HepG2 (cell line): ENCODE data around the gene NUDT21. TPM values are rescaled to one million over a fixed set of nuclear protein-coding genes. Genes with fewer than 3 reads are reported as not detected.

Experiments used
- ATAC-seq: fragments of 200-7000 bp; cut with Tn5 transposase; 3 replicates; pipeline ENCODE4 v1.9.1; 2020; ENCODE audit warnings: mild to moderate bottlenecking, moderate library complexity
- Bru-seq: library from RNA; stranded (reverse); fragments of 400-500 nt; gene quantifications from one replicate; lab custom pipeline; 2021; lab: Mats Ljungman, UMichigan
- BruChase-seq, 2 experiments: library from RNA; stranded (reverse); fragments of 400-500 nt; gene quantifications; one replicate each; lab custom pipeline; 2021; lab: Mats Ljungman, UMichigan
- BruUV-seq: library from RNA; stranded (reverse); fragments of 400-500 nt; replicated peaks from 2 replicates; lab custom pipeline; 2021; lab: Mats Ljungman, UMichigan
- CTCF ChIA-PET: fragments of 300-600 bp; formaldehyde crosslinking; extraction: SDS; loops from one replicate; lab custom pipeline; 2021; ENCODE audit warnings: low total read pairs, inconsistent platforms, low intra/inter-chr PET ratio; lab: Yijun Ruan, JAX
- POLR2A ChIA-PET: fragments of 350-600 bp; sonication (Branson Sonifier 250); formaldehyde crosslinking; loops from one replicate; lab custom pipeline; 2020; ENCODE audit warnings: antibody characterized with exemption, inconsistent platforms; lab: Yijun Ruan, JAX
- DNase-seq: peaks from one replicate; pipeline ENCODE4 v3.0.0-alpha.2; 2015; ENCODE audit warnings: low spot score
- FAIRE-seq: peaks from 3 replicates; lab custom pipeline; 2011; peaks lifted over from hg19 to GRCh38; lab: Jason Lieb, UNC
- H2AFZ ChIP-seq: one replicate; pipeline ENCODE4 v1.6.1; 2011; ENCODE audit warnings: low read length, inconsistent platforms
- H3K27ac ChIP-seq: fragments of 300-600 bp; 3 replicates; pipeline ENCODE4 v1.8.0; 2011; ENCODE audit warnings: mixed run types, mild to moderate bottlenecking, mixed read lengths, low read length, inconsistent platforms; ENCODE audit not compliant: insufficient read depth; ENCODE audit errors: extremely low read length
- H3K27me3 ChIP-seq, 2 experiments: fragments of 200-600 bp in 1 of 2; 2 replicates in 1 of 2; 3 replicates in 1 of 2; pipeline versions ENCODE4 v1.6.0 to v1.8.0; 2011; ENCODE audit warnings: low read length in 2 of 2, mild to moderate bottlenecking in 2 of 2, moderate library complexity in 2 of 2, inconsistent platforms in 1 of 2; ENCODE audit not compliant: insufficient read depth in 2 of 2, control insufficient read depth in 1 of 2
- H3K36me3 ChIP-seq, 2 experiments: fragments of 200-600 bp in 1 of 2; replicated peaks in 1 of 2; 2 replicates in 1 of 2; 3 replicates in 1 of 2; pipeline versions ENCODE4 v1.5.1 to v1.8.0; 2011; ENCODE audit warnings: low read length in 2 of 2, inconsistent platforms in 1 of 2; ENCODE audit not compliant: insufficient read depth in 2 of 2, control insufficient read depth in 1 of 2
- H3K4me1 ChIP-seq: 2 replicates; pipeline ENCODE4 v1.5.1; 2012; ENCODE audit warnings: low read length, inconsistent platforms; ENCODE audit not compliant: insufficient read depth
- H3K4me2 ChIP-seq: 2 replicates; pipeline ENCODE4 v1.6.0; 2011; ENCODE audit warnings: low read depth, low read length, inconsistent platforms
- H3K4me3 ChIP-seq, 3 experiments: fragments of 200-600 bp in 1 of 3; sonication (generic), shearing (Covaris generic) in 1 of 3; replicated peaks in 1 of 3; 2 replicates each; pipeline ENCODE4 v1.5.1; 2011 to 2016; ENCODE audit warnings: low read length in 3 of 3, inconsistent platforms in 2 of 3, low read depth in 2 of 3, mild to moderate bottlenecking in 2 of 3, control low read depth in 1 of 3, mixed read lengths in 1 of 3; ENCODE audit not compliant: insufficient read depth in 1 of 3
- H3K79me2 ChIP-seq: one replicate; pipeline ENCODE4 v1.6.1; 2011; ENCODE audit warnings: low read length, inconsistent platforms; ENCODE audit not compliant: insufficient read depth
- H3K9ac ChIP-seq: 2 replicates; pipeline ENCODE4 v1.6.0; 2011; ENCODE audit warnings: mild to moderate bottlenecking, low read depth, low read length, inconsistent platforms; ENCODE audit not compliant: insufficient read depth
- H3K9me3 ChIP-seq: 2 replicates; pipeline ENCODE4 v1.5.1; 2012; ENCODE audit warnings: mild to moderate bottlenecking, low read length
- H4K20me1 ChIP-seq: 2 replicates; pipeline ENCODE4 v1.6.0; 2011; ENCODE audit warnings: inconsistent platforms, mild to moderate bottlenecking, low read length, moderate library complexity; ENCODE audit not compliant: insufficient read depth
- ARNTL ChIP-seq: sonication (generic); formaldehyde crosslinking; IDR thresholded peaks from 2 replicates; pipeline ENCODE4 v1.4.0; 2020; ENCODE audit warnings: mild to moderate bottlenecking, missing genetic modification reagents
- CCDC6 ChIP-seq: sonication (generic); formaldehyde crosslinking; IDR thresholded peaks from 2 replicates; pipeline ENCODE4 v1.8.1; 2022; ENCODE audit warnings: mild to moderate bottlenecking, missing genetic modification reagents, moderate library complexity
- CREM ChIP-seq, 2 experiments: sonication (generic) in 1 of 2; formaldehyde crosslinking in 1 of 2; IDR thresholded peaks; 2 replicates each; pipeline versions ENCODE4 v1.4.0 to v1.6.1; 2016 to 2020; ENCODE audit warnings: antibody characterized with exemption in 1 of 2, mild to moderate bottlenecking in 1 of 2, missing genetic modification reagents in 1 of 2
- KLF16 ChIP-seq, 2 experiments: sonication (generic) in 1 of 2; formaldehyde crosslinking in 1 of 2; IDR thresholded peaks; 2 replicates each; pipeline versions ENCODE4 v1.6.1 to v1.8.0; 2016 to 2023; ENCODE audit warnings: missing genetic modification reagents in 2 of 2, missing compliant biosample characterization in 1 of 2
- MED1 ChIP-seq: sonication (generic); formaldehyde crosslinking; IDR thresholded peaks from 2 replicates; pipeline ENCODE4 v1.4.0; 2020; ENCODE audit warnings: missing genetic modification reagents
- MXI1 ChIP-seq: IDR thresholded peaks from 3 replicates; pipeline ENCODE4 v1.6.1; 2012; ENCODE audit warnings: low read depth, low read length, inconsistent platforms, borderline replicate concordance
- RFXAP ChIP-seq: sonication (generic); formaldehyde crosslinking; IDR thresholded peaks from 2 replicates; pipeline ENCODE4 v1.4.0; 2020; ENCODE audit warnings: missing genetic modification reagents, borderline replicate concordance
- ZNF101 ChIP-seq: sonication (generic); formaldehyde crosslinking; IDR thresholded peaks from 2 replicates; pipeline ENCODE4 v1.4.0; 2020; ENCODE audit warnings: mild to moderate bottlenecking, low read depth, missing genetic modification reagents, borderline replicate concordance
- ZSCAN9 ChIP-seq: IDR thresholded peaks from 2 replicates; pipeline ENCODE4 v1.6.1; 2016; ENCODE audit warnings: borderline replicate concordance
- WGBS: methylation state at CpG from one replicate; pipeline ENCODE4 v1.1.6; 2017; ENCODE audit warnings: low lambda C conversion rate; 5-methylcytosine and 5-hydroxymethylcytosine counted together
- in situ Hi-C: cut with HindIII; loops from 2 replicates; pipeline ENCODE4 v1.10.0; 2017; ENCODE audit warnings: low pct_unique_long_range_greater_than_20kb; ENCODE audit not compliant: extremely low pct_ligation_motif_present
- intact Hi-C: fragments of 100-400 bp; cut with micrococcal nuclease; formaldehyde crosslinking; loops from one replicate; pipeline ENCODE4 v1.10.0; 2022; ENCODE audit not compliant: unreplicated experiment
- long read RNA-seq, 2 experiments: library from RNA in 1 of 2; library from polyadenylated mRNA in 1 of 2; stranded (forward) in 1 of 2; unstranded in 1 of 2; transcript quantifications; one replicate each; pipeline ENCODE4 v2.0.0, GENCODE V29; 2019 to 2022
- polyA minus RNA-seq, 3 experiments: library from RNA; depleted of rRNA, polyadenylated mRNA; stranded (reverse); fragments of >200 nt; gene quantifications; 2 replicates each; pipeline ENCODE4 v1.2.3, GENCODE V29; 2011; ENCODE audit warnings: low replicate concordance in 1 of 3
- polyA plus RNA-seq, 8 experiments: library from polyadenylated mRNA; depleted of rRNA in 3 of 8; stranded (reverse) in 7 of 8; unstranded in 1 of 8; fragments of >200 nt; fragmentation: Illumina TruSeq in 4 of 8; extraction: Trizol in 4 of 8; gene quantifications; 2 replicates each; pipeline versions ENCODE4 v1.2.1 to v1.2.3, GENCODE V29; 2011 to 2016; ENCODE audit warnings: low read depth in 4 of 8, missing spikeins in 1 of 8, mixed read lengths in 1 of 8; ENCODE audit not compliant: insufficient read depth in 1 of 8
- total RNA-seq, 5 experiments: library from RNA; depleted of rRNA; stranded (reverse); fragments of >200 nt; fragmentation: Illumina TruSeq; extraction: Trizol; gene quantifications; 2 replicates each; pipeline ENCODE4 v1.2.3, GENCODE V29; 2016; ENCODE audit warnings: low read depth in 1 of 5
- TF ChIP-seq, protein P1 (sequence below): sonication (generic); formaldehyde crosslinking; IDR thresholded peaks from 2 replicates; pipeline ENCODE4 v1.5.1; 2020; ENCODE audit warnings: missing genetic modification reagents, mild to moderate bottlenecking, borderline replicate concordance
- TF ChIP-seq, protein P2 (sequence below): sonication (generic); formaldehyde crosslinking; IDR thresholded peaks from 2 replicates; pipeline ENCODE4 v1.9.0; 2021; ENCODE audit warnings: missing genetic modification reagents, borderline replicate concordance
- TF ChIP-seq, protein P3 (sequence below): sonication (generic); formaldehyde crosslinking; IDR thresholded peaks from 2 replicates; pipeline ENCODE4 v1.8.0; 2022; ENCODE audit warnings: missing genetic modification reagents, mild to moderate bottlenecking, inconsistent platforms, borderline replicate concordance

NUDT21 gene
- total RNA-seq (2016; rRNA removed; fragmentation: Illumina TruSeq; extraction: Trizol) = 210 and 320 TPM in 2 replicates
- total RNA-seq (2016; cell fraction: cytosol; rRNA removed; fragmentation: Illumina TruSeq; extraction: Trizol; ENCODE audit: low read depth) = 59.7 and 74.4 TPM in 2 replicates
- 213 and 328 TPM in 2 replicates for total RNA-seq (2016; cell fraction: insoluble cytoplasmic fraction; rRNA removed; fragmentation: Illumina TruSeq; extraction: Trizol)
- 88.9 and 94.1 TPM in 2 replicates for total RNA-seq (2016; cell fraction: membrane; rRNA removed; fragmentation: Illumina TruSeq; extraction: Trizol)
- 86.2 and 94.1 TPM in 2 replicates for total RNA-seq (2016; cell fraction: nucleus; rRNA removed; fragmentation: Illumina TruSeq; extraction: Trizol)
- polyA plus RNA-seq (2011; rRNA removed) = 162 and 177 TPM in 2 replicates
- polyA plus RNA-seq (2011; cell fraction: cytosol; rRNA removed) = 66.5 and 107 TPM in 2 replicates
- polyA plus RNA-seq (2011; cell fraction: nucleus; rRNA removed) = 51.0 and 61.4 TPM in 2 replicates
- 136 and 140 TPM in 2 replicates for polyA plus RNA-seq (2012)
- 77.0 and 85.0 TPM in 2 replicates for polyA plus RNA-seq (2016; cell fraction: cytosol; fragmentation: Illumina TruSeq; extraction: Trizol; ENCODE audit: low read depth)
- 268 and 272 TPM in 2 replicates for polyA plus RNA-seq (2016; cell fraction: insoluble cytoplasmic fraction; fragmentation: Illumina TruSeq; extraction: Trizol; ENCODE audit: low read depth)
- 76.9 and 88.0 TPM in 2 replicates for polyA plus RNA-seq (2016; cell fraction: membrane; fragmentation: Illumina TruSeq; extraction: Trizol; ENCODE audit: low read depth)
- polyA plus RNA-seq (2016; cell fraction: nucleus; fragmentation: Illumina TruSeq; extraction: Trizol; ENCODE audit: insufficient read depth, low read depth) = 92.2 and 106 TPM in 2 replicates
- polyA minus RNA-seq (2011; rRNA and poly(A)+ RNA removed; ENCODE audit: low replicate concordance) = 103 and 183 TPM in 2 replicates
- 89.5 and 101 TPM in 2 replicates for polyA minus RNA-seq (2011; cell fraction: cytosol; rRNA and poly(A)+ RNA removed)
- 81.6 and 84.1 TPM in 2 replicates for polyA minus RNA-seq (2011; cell fraction: nucleus; rRNA and poly(A)+ RNA removed)
- percentile 93 among the genes with signal in this experiment for Bru-seq, nascent RNA
- percentile 98 among the genes with signal in this experiment for BruChase-seq, experiment 1, labeled RNA remaining after a 6-hour chase
- BruChase-seq, experiment 2, labeled RNA remaining after a 2-hour chase = percentile 95 among the genes with signal in this experiment
- long read RNA-seq, experiment 1, full-length matches to known transcripts = 126 of 143 reads
- long read RNA-seq, experiment 1, partial matches to known transcripts = 7 of 143 reads
- long read RNA-seq, experiment 1, other reads (novel, unspliced or antisense) = 10 of 143 reads
- long read RNA-seq, experiment 2, full-length matches to known transcripts = 84 of 175 reads
- long read RNA-seq, experiment 2, partial matches to known transcripts = 4 of 175 reads
- long read RNA-seq, experiment 2, other reads (novel, unspliced or antisense) = 87 of 175 reads

DNA sequence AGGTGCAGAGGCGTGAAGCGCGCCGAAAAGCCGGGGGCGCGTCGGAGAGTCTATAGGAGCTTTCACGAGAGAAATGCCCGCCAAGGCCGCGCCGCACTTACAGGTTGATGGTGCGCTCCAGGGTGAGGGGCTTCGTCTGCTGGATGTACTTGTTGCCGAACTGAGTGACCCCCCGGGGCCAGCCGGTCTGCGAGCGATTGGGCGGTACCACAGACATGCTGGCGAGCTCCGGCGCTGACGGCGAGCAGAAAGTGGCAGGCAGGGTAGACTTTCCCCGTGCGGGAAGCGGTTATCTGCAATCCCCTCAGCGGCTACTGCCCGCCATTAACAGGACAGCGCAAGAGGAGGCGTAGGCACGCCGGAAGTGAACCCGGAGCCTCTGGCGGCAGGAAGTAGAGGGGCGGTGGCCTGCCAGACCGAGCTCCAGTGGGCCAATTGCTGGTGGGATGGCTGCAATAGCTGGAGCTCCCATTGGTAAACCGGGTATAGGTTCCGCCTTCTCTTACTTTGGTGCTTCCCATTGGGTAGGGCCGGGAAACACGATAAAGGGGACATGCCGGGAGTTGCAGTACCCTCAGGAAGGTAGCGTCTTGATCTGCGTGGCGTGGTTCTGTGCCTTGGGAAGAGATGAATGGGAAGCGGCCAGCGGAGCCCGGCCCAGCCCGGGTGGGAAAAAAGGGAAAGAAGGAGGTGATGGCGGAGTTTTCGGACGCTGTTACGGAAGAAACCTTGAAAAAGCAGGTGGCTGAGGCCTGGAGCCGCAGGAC is at the start of gene NUDT21, which contains the start of gene OGFOD1:
NUDT21 (minus strand) TSS at position 347 of the 767 bp plus-strand sequence; CDS start at position 217, 130 bp downstream.
OGFOD1 (plus strand) TSS at position 569 of the 767 bp plus-strand sequence; CDS start at position 628, 59 bp downstream.
- H3K9me3 ChIP-seq = no peaks in the 10 kb centered on the region
- H2AFZ ChIP-seq = peak within 1 kb of the TSS; percentile 45
- DNase-seq = peak; percentile 99
- H3K27ac ChIP-seq = peak within 1 kb of the TSS; percentile 87
- peak within 1 kb of the TSS; percentile 83 for H3K4me2 ChIP-seq
- intact Hi-C loops = loop anchor here (2.0 to 5.0 kb wide), 3 partner anchors 26 to 69 kb away; partner anchors contain the start of gene AMFR
- peak; percentile 79 for FAIRE-seq
- peaks cover 48% of the 10 kb centered on the region for H3K4me1 ChIP-seq
- CTCF ChIA-PET = no interaction called here
- no peaks in the 10 kb centered on the region; a peak in 1 of 5 replicates for H3K27me3 ChIP-seq
- in situ Hi-C loops = no loop called here
- POLR2A ChIA-PET = interaction anchor here (0.6 to 2.2 kb wide), 26 partner anchors 9 to 389 kb away, joined by 3 to 27 read pairs (median 4); partner anchors contain the start of genes AMFR and MT2A
- H3K9ac ChIP-seq = peak within 1 kb of the TSS; percentile 89
- no TSS peak for BruUV-seq
- ATAC-seq = peak; percentile 98
- H3K4me3 ChIP-seq = peak within 1 kb of the TSS; percentile 93 to 97 (median 96)
- 1% methylated on average over 47 of the region's 56 CpGs for WGBS
- peaks cover 8 to 45% of the 10 kb centered on the region in 2 experiments for H3K36me3 ChIP-seq
- peaks cover 30% of the 10 kb centered on the region for H4K20me1 ChIP-seq
- H3K79me2 ChIP-seq = peaks cover 69% of the 10 kb centered on the region
- TF ChIP-seq ZSCAN9 (CRISPR knock-in tag) = peak; percentile 77
- TF ChIP-seq, protein P1, sequence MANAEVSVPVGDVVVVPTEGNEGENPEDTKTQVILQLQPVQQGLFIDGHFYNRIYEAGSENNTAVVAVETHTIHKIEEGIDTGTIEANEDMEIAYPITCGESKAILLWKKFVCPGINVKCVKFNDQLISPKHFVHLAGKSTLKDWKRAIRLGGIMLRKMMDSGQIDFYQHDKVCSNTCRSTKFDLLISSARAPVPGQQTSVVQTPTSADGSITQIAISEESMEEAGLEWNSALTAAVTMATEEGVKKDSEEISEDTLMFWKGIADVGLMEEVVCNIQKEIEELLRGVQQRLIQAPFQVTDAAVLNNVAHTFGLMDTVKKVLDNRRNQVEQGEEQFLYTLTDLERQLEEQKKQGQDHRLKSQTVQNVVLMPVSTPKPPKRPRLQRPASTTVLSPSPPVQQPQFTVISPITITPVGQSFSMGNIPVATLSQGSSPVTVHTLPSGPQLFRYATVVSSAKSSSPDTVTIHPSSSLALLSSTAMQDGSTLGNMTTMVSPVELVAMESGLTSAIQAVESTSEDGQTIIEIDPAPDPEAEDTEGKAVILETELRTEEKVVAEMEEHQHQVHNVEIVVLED = peak; percentile 97
- peak; percentile 55; the same call in 1 of the 2 replicates for TF ChIP-seq MED1
- TF ChIP-seq, protein P2, sequence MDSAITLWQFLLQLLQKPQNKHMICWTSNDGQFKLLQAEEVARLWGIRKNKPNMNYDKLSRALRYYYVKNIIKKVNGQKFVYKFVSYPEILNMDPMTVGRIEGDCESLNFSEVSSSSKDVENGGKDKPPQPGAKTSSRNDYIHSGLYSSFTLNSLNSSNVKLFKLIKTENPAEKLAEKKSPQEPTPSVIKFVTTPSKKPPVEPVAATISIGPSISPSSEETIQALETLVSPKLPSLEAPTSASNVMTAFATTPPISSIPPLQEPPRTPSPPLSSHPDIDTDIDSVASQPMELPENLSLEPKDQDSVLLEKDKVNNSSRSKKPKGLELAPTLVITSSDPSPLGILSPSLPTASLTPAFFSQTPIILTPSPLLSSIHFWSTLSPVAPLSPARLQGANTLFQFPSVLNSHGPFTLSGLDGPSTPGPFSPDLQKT (CRISPR knock-in tag) = peak; percentile 41; the same call in 1 of the 2 replicates
- peak; percentile 89 for TF ChIP-seq CREM (IDR thresholded peaks at IDR 0.05)
- no peak for TF ChIP-seq CREM (CRISPR knock-in tag; IDR thresholded peaks at IDR 0.05)
- TF ChIP-seq CCDC6 (CRISPR knock-in tag) = peak; percentile 30; the same call in 1 of the 2 replicates
- no peak; the same call in 1 of the 2 replicates for TF ChIP-seq ARNTL (CRISPR knock-in tag)
- TF ChIP-seq MXI1 = peak; percentile 89; the same call in 2 of the 3 replicates
- TF ChIP-seq, protein P3, sequence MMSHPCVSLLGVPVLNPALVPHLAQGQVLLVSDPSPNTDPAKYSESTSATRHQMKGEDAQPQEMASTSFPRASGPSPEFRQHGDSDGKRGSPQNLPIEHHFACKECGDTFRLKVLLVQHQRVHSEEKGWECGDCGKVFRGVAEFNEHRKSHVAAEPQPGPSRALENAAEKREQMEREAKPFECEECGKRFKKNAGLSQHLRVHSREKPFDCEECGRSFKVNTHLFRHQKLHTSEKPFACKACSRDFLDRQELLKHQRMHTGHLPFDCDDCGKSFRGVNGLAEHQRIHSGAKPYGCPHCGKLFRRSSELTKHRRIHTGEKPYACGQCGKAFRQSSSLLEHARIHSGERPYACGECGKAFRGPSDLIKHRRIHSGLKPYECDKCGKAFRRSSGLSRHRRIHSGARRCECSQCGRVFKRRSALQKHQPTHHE (CRISPR knock-in tag) = peak; percentile 94
- peak in 1 of 2 experiments; percentile 46; a peak in 2 of 4 replicates for TF ChIP-seq KLF16 (CRISPR knock-in tag; IDR thresholded peaks at IDR 0.05)
- TF ChIP-seq ZNF101 (CRISPR knock-in tag) = no peak
- TF ChIP-seq RFXAP = peak; percentile 85
